ENCODE measurements around the gene CD38.

CD38 gene

DNA sequence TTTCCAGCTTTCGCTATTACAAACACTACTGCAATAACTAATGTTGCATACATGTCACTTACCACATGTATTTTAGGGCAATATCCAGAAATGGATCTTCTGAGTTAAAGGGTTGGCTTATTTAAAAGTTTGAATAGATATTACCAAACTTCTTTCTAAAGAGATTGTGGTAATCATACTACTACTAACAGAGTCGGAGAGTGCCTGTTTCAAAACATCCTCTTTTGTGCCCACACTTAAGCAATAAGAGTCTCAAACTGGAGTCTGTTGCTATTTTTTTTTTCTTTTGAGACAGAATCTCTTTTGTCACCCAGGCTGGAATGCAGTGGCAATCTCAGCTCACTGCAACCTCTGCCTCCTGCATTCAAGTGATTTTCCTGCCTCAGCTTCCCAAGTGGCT is 124.6 kb downstream of the CD38 start:
- DNase-seq, result no peak

Data from NCI-H146 (cell line).